GM19455 (cell line): ENCODE measurements around the gene RBBP8NL.

Source experiments
- ATAC-seq: cut with Tn5 transposase; IDR thresholded peaks from one replicate; pipeline ENCODE4 v1.9.1; 2021; ENCODE audit not compliant: unreplicated experiment

The RBBP8NL gene, protein sequence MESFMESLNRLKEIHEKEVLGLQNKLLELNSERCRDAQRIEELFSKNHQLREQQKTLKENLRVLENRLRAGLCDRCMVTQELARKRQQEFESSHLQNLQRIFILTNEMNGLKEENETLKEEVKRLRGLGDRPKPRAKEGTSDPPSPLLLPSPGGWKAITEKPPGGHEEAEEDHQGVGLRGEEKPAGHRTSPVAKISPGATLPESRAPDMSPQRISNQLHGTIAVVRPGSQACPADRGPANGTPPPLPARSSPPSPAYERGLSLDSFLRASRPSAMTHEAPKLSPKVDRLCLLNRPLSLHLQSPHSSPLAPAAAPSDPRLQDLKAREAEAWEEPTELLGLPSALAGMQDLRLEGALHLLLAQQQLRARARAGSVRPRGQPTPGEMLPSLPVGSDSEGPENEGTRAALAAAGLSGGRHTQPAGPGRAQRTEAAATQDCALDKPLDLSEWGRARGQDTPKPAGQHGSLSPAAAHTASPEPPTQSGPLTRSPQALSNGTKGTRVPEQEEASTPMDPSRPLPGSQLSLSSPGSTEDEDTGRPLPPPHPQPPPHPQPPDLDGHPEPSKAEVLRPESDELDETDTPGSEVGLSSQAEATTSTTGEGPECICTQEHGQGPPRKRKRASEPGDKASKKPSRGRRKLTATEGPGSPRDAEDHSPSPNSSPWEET

DNA sequence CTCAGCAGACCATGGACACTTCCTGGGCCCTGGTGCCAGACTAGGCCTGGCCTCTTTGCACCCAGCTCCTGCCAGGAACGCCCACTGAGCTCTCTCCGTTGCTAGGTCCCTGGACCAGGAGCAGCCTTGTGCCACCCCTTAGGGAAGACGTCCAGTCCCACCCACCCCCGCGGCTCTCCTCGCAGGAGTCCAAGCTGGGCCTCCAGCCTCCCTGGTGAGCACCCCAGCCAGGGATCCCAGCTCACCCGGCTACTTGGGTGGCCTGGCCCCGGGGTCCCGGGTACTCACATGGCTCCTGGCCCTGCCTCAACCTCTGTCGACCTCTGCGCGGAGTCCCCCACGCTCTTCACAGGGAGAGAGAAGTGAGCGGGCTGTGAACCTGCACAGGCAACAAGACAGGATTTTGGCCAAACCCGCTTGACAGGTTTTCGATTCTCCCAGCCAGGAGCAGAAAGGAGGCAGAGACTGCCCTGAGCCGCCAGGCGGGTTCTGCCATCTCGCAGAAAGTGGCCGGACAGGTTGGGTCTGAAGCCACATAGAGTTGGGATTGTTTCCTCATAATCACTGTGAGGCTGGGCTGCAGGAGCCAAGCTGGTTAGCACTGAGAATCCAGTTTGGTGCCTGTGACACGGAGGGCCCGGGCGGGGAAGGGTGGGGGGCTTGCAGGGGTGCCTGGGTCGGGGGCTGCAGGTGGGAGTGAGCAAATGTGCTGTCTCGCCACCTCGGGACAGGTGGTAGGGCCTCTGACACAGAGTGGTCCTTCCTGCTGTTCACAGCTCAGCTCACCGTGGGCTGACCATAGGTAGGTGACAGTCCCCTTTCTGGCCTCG, at the start of gene RBBP8NL:
RBBP8NL (minus strand) TSS at position 368 of the 830 bp plus-strand sequence. CDS start 7,892 bp downstream, outside the sequence.
- no peak for ATAC-seq

DNA sequence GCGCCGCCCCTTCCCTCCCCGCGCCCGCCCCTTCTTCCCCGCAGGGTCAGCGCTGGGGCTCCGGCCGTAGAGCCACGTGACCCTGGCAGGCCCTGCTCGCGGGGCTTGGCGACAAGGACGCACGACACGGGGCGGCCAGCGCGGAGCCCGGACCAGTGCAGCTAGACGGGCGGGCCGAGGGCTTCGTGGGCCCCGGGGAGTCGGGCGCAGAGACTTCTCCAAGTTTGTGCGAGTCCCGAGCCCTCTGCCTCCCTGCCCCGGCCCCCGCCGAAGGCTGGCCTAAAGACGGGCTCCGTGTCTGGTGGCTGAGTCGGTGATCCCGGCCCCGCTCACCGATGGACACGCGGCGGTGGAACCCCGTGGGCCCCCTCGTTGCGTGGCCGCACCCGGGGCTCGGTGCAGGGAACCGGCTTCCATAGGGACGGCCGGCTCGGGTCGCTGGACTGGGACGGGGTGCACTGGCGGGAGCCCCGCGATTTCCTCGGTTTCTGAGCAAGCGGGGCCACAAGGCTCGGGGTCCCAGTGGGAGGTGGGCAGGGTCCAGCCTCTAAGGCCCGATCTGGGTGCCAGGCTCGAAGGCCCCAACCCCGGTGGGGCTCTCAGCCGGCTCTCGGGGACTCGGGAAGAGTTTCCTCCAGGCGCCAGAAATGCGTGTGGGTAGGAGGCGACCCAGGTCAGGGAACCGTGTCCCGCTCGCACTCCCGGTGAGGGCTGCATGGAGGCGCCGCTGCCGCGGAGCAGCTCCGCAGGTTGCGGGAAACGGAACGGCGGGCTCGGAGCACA, 48.9 kb upstream of the RBBP8NL start:
- ATAC-seq: no peak

DNA sequence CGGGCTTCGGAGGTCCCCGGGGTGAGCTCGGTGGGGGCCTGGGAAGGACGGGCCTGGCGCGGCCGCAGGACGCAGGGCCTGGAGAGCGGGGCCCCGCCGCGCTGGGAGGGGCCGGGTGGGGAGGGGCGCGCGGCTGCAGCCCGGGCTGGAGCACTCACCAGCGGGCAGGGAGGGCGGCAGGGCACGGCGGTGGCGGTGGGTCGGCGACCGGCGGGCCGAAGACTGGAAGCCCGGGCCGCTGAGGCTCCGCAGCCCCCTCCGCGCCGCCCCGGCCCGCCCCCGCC, 48.4 kb upstream of the RBBP8NL start, which contains the start of gene GATA5:
GATA5 (minus strand) TSS at position 224 of the 284 bp plus-strand sequence. CDS start 474 bp downstream, outside the sequence.
- ATAC-seq: no peak

DNA sequence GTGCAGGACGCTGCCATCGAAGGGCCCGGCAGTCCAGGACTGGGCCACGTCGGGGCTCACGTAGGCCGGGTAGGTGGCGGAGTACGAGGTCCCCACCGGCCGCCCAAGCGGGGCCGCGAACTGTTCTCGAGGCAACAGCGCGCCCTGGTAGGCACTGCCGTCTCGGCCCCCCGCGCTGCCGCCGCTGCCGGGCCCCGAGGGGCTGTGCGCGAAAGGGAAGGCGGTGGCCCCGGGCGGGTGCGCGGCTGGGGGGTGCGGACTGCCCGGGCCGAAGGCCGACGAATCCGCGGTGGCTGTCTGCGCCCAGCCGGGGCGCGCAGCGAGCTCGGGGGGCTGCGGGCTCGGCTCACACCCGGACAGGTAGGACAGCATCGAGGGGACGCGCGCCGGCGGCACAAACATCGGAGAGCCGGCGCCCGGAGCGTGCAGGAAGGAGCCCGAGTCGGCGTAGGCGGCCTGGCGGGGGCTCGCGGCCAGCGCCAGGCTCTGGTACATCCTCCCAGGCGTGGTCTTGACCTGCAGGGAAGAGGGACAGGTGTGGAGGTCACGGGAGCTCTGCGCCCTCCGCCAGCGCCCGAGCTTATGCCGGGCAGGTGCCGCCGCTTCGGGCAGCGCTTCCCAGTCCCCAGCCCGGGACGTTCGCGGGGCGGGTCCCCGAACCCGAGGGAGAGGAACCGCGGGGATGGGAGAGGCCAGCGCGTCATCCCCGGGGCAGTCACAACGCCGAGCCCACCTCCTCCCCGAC, 47.9 kb upstream of the RBBP8NL start:
- no peak for ATAC-seq

DNA sequence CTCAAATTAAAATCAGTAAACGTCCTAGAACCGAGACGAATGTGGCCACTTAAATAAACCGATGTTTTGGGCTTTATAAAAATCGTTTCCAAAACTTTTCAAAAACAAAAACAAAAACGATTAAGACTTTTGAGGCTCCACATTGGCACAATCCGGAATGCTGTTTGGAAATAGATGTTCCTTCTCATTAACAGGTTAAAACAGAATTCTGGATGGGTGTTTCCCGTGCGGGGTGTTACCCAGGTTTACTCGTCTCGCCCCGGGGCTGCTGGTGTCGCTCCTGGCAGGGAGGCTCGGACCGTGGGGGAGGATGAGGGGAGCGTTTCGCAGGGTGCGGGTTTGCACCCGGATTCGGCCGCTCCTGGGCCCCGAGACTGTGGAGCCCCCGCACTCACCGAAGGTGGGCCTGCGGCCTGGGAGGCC, 47.3 kb upstream of the RBBP8NL start:
- ATAC-seq: no peak

DNA sequence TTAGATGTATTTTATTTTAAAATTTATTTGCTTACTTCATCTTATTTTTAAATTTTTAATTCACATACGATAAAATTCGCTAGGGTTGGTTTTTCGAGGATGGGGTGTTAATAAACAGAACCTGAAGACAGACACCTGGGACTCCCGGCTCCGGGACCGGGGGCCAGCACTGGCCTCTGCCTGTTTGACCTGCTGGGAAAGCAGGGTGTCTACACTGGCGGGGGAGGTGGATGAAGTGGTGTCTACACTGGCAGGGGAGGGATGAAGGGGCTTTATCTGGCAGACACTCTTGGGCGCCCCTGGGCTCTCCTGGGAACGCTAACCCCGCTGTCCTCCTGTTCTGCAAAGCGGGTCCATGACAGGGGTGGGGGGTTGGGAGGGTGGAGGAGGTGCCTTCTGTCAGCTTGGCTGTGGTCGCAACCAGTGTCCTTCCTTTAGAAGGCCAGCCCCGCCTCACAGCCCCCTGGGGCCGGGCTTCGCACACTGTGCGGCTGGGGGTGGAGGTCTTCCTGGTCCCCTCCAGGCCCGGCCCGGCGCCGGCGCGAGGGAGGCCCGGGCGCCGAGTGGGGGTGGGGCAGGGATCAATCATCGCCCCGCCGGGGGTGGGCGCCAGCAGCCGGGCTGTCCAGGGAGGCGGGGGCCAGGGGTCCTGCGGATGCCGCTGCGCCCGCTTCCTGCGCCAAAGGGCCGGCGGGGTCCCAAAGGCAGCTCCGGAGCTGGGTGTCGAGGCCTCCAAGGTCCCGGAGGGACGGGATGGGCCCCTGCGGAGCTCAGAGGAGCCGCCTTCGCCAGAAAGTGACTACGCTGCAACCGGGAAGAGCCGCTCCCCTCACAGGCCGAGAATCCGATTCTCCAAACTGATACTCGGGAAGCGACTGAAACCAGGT, 46.6 kb upstream of the RBBP8NL start:
- ATAC-seq: no peak

DNA sequence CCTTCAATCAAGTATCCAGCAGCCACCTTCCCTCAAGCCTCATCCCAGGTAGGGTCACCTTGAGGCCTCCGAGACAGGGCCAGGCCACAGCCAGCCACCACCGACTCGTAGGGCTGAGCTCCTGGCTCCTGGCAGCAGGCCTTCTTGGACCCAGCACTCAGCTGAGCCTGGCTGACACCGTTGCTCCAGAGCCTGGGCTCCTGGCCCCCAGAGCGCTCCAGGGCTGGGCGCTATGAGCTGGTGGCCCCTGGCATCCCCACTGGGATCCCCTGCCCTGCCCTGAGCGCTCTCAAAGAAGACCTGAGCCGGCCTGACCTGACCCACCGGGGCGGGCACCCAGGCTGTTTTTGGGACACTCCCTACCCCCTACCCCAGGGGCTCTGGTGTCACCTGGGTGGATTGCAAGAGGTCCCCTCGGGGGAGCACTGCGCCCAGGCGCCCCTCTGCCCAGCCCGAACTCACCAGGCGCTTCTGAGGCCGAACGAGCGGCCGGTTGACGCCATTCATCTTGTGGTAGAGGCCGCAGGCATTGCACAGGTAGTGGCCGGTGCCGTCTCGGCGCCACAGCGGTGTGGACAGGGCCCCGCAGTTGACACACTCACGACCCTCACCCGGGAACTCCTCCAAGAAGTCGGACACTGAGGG, 45.7 kb upstream of the RBBP8NL start:
- ATAC-seq: no peak

DNA sequence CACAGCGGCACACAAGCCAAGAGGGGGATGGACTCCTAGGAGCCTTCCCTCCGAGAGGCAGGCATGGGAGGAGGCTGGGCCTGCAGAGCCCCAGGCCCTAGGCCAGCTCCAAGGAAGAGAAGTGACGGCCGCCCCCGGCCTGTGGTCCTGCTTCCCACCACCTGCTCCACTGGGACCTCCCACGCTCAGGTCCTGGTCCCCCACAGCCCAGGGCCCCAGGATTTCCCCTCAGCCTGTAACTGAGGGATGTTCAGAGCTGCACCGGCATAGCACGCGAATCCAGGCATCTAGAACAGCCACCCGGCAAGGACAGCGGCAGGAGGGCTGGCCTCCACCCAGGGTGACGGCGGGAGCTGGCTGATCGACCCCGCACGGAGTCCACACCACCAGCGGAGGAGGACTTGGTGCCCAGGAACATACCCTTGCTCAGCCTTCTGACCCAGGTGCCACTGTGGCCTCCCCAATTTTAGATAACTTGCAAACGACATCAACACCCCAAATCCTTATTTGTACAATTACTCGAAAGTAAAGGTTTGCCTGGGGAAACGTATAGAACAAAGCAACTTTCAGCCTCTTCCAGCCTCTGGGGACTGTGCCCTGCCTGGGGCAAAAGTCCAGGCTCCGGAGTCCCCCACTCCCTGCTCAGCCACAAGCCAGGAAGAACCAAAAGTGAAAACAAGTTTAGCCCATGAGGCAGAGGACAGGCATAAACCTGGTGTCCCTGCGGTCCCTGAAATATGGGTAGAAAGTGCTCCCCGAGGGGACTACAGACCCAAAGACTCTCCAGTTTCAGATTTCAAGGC, 45.0 kb upstream of the RBBP8NL start:
- no peak for ATAC-seq

DNA sequence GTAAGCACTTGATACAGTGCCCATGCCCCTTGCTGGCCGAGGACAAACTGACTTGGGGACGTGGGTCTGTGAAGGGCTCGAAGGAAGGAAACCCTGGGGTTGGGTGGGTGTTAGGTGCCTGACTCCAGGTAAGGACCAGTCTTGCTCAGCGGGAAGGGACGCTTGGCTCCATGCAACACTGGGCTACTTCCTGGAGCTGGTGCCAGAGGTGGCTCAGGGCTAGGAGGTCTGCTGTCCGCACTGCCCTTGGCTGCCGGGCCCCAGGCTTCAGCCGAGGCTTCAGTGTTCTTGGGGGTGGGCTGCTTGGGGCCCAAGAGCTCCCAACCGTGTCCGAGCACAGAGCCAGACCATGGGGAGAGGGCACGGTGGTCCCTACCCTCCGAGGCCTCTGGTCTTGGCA, 43.1 kb upstream of the RBBP8NL start:
- no peak for ATAC-seq

DNA sequence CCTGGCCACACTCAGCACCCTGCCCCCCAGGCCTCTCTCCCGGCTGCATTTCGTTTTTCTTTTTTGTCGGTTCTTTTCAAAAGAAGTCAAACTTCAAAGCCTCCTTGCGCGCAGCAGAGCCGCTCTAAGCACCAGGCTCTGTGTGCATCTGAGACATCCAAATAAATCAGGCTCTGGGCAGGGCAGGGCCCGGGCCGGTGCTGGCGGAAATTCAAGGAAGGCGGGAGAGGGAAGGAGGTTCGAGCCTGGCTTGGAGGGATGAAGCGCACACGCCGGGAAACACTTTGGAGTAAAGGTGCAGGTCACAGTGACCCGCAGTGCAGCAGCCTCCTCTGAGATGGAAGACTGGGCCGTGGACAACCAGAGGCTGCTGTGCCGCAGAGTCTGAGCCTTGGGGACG, 42.7 kb upstream of the RBBP8NL start:
- no peak for ATAC-seq

DNA sequence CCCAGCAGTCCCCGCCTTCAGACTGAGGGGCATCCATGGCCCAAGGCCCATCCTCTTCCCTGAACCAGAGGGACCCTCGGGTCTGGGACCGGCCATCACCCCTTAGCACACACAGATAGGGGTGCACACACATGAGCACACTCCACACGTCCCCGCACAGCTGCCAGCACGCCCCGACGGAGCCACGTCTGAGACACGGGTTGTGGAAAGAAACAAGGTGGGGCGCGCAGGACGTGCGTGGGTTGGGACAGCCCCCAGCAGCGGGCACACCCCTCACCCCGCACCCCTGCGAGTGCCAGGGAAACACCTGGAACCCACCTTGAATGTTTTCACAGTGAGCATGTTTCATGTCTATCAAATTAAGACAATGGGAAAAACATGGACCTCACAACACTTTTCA, 42.0 kb upstream of the RBBP8NL start:
- ATAC-seq: no peak

DNA sequence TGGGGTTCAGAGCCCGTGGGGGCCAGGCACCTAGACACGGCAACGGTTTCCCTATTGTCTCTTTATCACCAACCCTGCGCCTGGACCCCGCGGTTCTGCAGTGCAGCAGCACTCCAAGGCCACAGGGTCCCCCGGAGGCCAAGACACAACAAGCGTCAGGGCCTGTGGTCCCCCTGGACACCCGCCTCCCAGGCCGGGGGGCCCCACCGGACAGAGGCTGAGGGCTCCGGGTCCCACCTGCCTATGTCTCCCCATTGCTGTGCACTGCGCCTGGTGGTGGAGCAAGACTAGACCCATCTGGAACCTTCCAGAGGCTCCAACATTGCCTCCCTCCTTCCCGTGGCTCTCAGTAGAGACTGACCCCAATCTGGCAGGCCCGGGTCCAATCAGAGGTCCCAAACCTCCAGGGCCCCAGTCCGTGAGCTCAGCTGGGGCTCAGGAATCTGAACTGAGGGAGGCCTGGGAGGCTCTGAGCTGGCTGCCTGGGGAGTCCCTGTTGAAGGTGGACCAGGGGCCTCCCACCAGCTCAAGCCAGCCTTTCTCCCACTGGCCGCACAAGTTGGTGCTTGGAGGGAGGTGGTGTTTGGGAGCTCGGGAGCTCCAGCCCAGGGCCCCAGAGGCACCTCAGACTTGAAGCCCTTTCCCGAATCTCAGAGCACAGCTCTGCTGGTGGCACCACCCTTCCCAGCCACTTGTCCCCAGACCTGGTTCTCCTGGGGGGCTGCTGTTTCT, 39.6 kb upstream of the RBBP8NL start:
- ATAC-seq: no peak

DNA sequence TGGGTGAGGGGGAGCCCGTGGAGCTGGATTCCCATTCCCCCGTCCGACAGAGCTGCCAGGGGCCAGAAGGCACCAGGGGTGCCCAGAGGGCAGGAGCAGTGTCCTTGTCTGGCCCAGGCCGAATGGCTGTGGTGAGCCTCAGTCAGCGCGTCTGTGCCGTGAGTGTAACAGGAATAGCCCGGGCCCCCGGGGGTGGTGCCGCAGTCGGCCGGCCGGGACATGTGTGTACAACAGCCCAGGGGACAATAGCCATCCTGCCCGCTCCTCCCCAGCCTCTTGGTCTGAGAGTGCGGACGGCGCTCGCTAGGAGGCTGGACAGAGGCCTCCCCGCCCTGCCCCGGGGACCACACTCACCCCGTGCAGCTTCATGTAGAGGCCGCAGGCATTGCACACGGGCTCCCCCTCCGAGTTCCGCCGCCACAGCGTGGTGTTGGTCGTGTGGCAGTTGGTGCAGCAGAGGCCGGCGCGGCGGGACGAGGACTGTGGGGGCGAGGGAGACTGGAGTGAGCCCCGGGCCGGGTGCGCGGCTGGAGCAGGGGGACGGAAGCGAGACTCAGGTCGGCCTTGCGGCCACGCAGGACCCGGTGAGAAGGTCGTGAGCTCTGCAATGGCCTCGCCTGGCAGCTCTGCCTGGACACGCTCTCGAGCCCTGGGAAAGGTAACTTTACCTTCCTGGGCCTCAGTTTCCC, 38.9 kb upstream of the RBBP8NL start:
- no peak for ATAC-seq

DNA sequence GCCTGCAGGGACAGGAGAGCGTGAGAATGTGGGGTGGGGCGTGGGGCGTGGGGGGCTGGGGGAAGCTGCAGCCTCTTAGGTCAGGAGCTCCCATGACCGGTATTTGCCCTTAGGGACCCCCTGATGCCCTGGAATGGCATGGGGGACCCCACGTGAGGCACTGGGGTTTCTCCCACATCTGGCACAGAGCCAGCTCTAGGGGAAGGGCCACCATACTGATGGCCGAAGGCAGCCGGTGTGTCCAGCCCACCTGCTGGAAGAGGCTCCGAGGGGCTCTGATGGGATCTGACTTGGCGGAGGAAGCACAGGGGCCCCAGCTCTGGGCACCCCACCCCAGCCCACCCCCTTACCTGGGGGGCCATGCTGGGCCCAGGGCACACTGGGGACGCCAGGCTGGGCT, 37.7 kb upstream of the RBBP8NL start:
- ATAC-seq: no peak

DNA sequence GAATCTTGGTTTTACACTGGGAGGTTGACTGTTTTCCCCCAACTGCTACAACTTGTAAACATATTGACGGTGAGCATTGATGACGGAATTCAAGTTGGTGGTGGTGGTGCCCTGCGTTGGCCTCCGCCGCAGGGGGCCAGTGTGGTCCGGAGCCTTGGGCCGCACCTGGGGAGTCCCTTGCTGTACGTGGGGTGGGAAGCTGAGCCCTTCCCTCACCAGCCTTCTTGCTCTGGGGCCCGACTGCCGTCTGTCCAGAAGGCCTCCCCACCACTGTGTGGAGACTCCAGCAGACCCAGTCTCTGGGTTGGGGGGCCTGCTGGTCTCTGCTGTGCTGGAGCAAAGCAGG, 37.1 kb upstream of the RBBP8NL start:
- ATAC-seq: no peak

DNA sequence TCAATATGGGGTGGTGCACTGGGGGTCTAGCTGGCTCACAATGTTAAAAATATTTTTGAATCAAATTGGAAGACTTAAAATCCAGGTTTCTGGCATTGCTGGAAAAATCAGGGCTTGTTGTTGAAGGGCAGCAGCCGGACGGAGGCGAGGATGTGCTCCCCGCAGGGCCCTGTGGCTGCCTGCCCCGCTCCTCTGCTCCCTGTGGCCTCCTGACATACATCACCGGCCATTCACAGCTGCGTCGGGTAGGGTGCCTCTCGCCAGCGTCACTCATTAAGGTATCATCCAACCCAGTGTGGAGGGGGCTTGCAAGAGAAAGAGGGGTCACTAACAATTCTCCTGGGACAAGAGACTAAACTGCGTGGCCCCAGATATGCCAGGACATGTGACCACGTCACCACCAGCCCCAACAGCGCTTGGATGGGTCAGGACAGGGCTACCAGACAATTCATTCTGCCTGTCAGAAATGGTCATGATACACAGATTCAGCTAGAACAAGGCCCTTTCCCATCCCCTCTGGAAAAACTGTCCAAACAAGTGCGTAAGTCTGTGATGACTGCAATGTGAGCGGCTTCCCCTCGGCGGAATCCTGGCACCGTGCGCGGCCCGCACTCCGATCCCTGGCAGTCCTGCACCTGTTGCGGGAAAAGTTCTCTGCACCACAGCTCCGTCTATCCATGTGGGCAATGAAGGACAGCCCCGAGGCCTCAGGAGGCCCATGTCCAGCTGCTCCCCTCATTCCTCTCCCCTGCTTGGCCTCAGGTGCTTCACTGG, 36.5 kb upstream of the RBBP8NL start:
- no peak for ATAC-seq
